Hepatocyte (in vitro differentiated cells): ENCODE data around the gene TMEM164.

Experiments
- CTCF ChIP-seq: fragments of 200-600 bp; sonication (generic); IDR thresholded peaks from 2 replicates; pipeline ENCODE4 v1.5.1; 2016; ENCODE audit warnings: antibody characterized with exemption, mild to moderate bottlenecking; ENCODE audit not compliant: poor library complexity
- EZH2 ChIP-seq: fragments of 200-600 bp; sonication (generic); IDR thresholded peaks from 2 replicates; pipeline ENCODE4 v1.6.1; 2016; ENCODE audit warnings: antibody characterized with exemption, mild to moderate bottlenecking, borderline replicate concordance

- TF ChIP-seq CTCF (no peak), EZH2 (no peak)
These were observed 44.6 kb upstream of the TMEM164 start for GRCh38 chrX:109958266-109958665.
